ENCODE measurements around the gene HHAT.
"Not testable (repeated sequence)": the region's sequence is repeated elsewhere in the genome, so short reads cannot be mapped to it uniquely, and the experiment has no call there.

Gene HHAT

DNA sequence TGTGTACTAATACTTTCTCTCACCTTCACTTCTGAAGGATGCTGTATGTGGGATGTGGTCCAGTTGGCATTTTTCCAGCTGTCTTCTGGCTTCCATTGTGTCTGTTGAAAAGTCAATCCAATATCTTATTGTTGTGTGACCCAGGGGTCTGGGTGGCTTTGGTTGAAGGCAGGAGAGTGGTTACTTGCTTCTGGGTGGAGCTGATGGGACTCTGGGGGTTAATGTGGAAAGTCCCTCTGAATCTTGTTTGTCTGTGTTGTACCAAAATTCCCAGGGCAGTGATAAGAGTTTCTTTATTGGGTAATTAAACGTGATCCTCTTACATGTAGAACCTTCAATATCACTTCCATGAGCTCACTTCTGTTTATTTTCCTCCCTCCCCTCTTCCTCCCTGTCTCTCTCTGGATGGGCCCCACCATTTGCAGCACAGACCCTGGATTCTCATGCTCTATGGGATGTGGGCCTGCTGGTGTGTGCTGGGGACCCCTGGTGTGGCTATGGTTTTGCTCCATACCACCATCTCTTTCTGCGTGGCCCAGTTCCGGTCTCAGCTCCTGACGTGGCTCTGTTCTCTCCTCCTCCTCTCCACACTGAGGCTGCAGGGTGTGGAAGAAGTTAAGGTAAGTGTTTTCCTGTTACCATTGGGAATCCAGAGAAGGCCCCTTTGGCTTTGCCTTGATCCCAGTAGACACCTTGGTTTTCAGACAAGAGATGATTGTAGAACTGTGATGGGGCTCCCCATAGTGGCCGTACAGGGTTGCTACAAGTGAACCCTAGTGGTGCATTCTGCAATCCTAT is 71.5 kb downstream of the HHAT start:
- Histone ChIP-seq H3K36me3 (replicated peaks; ENCODE audit: insufficient read depth, low read length) (no peaks in the 10 kb centered on the region), H3K9ac (ENCODE audit: low read length) (no peak overlapping the region), H3K4me1 (ENCODE audit: low read length) (no peaks in the 10 kb centered on the region), H3K4me2 (ENCODE audit: low read depth, low read length) (no peak overlapping the region), H3K27me3 (replicated peaks; ENCODE audit: insufficient read depth, low read length) (no peaks in the 10 kb centered on the region), H2AFZ (ENCODE audit: low read length) (no peak overlapping the region), H4K20me1 (ENCODE audit: insufficient read depth, low read length) (no peaks in the 10 kb centered on the region), H3K27ac (ENCODE audit: low read length) (no peak overlapping the region), H3F3A (ENCODE audit: insufficient read depth, low read length) (no peaks in the 10 kb centered on the region), H3K79me2 (ENCODE audit: low read length) (no peaks in the 10 kb centered on the region), H3K9me3 (replicated peaks; ENCODE audit: insufficient read depth, low read length) (no peaks in the 10 kb centered on the region), H3K4me3 (ENCODE audit: low read length) (no peak overlapping the region), H3K9me2 (replicated peaks; ENCODE audit: insufficient read depth, low read length) (no peaks in the 10 kb centered on the region)
- DNase-seq, result peak; percentile 72
- TF ChIP-seq EZH2phosphoT487 (IDR thresholded peaks at IDR 0.05; ENCODE audit: low read length), result no peak
- TF ChIP-seq CTCF (IDR thresholded peaks at IDR 0.05; ENCODE audit: low read length), result peak; percentile 97

DNA sequence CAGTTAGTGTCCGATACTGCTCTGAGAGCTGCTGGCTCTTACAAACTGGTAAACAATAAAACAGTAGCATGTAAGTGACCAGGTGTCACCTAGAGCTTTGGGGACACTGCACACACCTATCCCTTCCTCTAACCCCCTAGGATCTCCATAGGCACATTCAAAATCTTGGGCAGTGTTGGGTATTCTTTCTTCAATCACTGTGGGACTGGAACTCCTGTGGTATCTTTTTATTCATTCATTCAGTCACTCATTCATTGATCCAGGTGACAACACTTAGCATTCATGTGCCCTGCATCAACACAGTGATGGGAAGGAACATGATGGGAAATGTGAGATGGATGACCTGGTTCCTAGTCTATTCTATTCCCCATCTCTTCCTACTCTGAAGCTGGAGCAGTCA is 73.9 kb downstream of the HHAT start:
- no peak for TF ChIP-seq CTCF (IDR thresholded peaks at IDR 0.05; ENCODE audit: low read length)
- TF ChIP-seq EZH2phosphoT487 (IDR thresholded peaks at IDR 0.05; ENCODE audit: low read length), result no peak
- no peak for TF ChIP-seq EZH2 (optimal IDR thresholded peaks at IDR 0.05; ENCODE audit: low read depth, low read length)
- no peaks in the 10 kb centered on the region for H3K9me3 ChIP-seq (replicated peaks; ENCODE audit: insufficient read depth, low read length)

GRCh38 chr1:210405316-210405715 is 76.6 kb downstream of the HHAT start:
- Histone ChIP-seq H3K9me2 (replicated peaks; ENCODE audit: insufficient read depth, low read length) (no peaks in the 10 kb centered on the region), H3K27me3 (replicated peaks; ENCODE audit: insufficient read depth, low read length) (no peaks in the 10 kb centered on the region), H3K79me2 (ENCODE audit: low read length) (no peaks in the 10 kb centered on the region), H3K9me3 (replicated peaks; ENCODE audit: insufficient read depth, low read length) (no peaks in the 10 kb centered on the region), H3K9ac (ENCODE audit: low read length) (no peak overlapping the region), H3K27ac (ENCODE audit: low read length) (no peak overlapping the region), H3F3A (ENCODE audit: insufficient read depth, low read length) (no peaks in the 10 kb centered on the region), H3K4me1 (ENCODE audit: low read length) (no peaks in the 10 kb centered on the region), H3K36me3 (replicated peaks; ENCODE audit: insufficient read depth, low read length) (no peaks in the 10 kb centered on the region), H2AFZ (ENCODE audit: low read length) (no peak overlapping the region), H4K20me1 (ENCODE audit: insufficient read depth, low read length) (no peaks in the 10 kb centered on the region), H3K4me3 (ENCODE audit: low read length) (no peak overlapping the region), H3K4me2 (ENCODE audit: low read depth, low read length) (no peak overlapping the region)
- TF ChIP-seq EZH2phosphoT487 (IDR thresholded peaks at IDR 0.05; ENCODE audit: low read length), result no peak
- TF ChIP-seq CTCF (IDR thresholded peaks at IDR 0.05; ENCODE audit: low read length), result no peak
- TF ChIP-seq EZH2 (optimal IDR thresholded peaks at IDR 0.05; ENCODE audit: low read depth, low read length), result no peak
- no peak for DNase-seq

More for the DNA sequence above, 73.9 kb downstream of the HHAT start:
- Histone ChIP-seq H3K4me2 (ENCODE audit: low read depth, low read length) (no peak overlapping the region), H3K4me1 (ENCODE audit: low read length) (no peaks in the 10 kb centered on the region), H2AFZ (ENCODE audit: low read length) (no peak overlapping the region), H3K4me3 (ENCODE audit: low read length) (no peak overlapping the region), H3K27me3 (replicated peaks; ENCODE audit: insufficient read depth, low read length) (no peaks in the 10 kb centered on the region), H3K27ac (ENCODE audit: low read length) (no peak overlapping the region), H4K20me1 (ENCODE audit: insufficient read depth, low read length) (no peaks in the 10 kb centered on the region), H3K36me3 (replicated peaks; ENCODE audit: insufficient read depth, low read length) (no peaks in the 10 kb centered on the region), H3K79me2 (ENCODE audit: low read length) (no peaks in the 10 kb centered on the region), H3K9ac (ENCODE audit: low read length) (no peak overlapping the region), H3F3A (ENCODE audit: insufficient read depth, low read length) (no peaks in the 10 kb centered on the region), H3K9me2 (replicated peaks; ENCODE audit: insufficient read depth, low read length) (no peaks in the 10 kb centered on the region)
- no peak for DNase-seq

GRCh38 chr1:210406341-210406740 is 77.6 kb downstream of the HHAT start:
- not testable (repeated sequence) for H3K9me2 ChIP-seq (replicated peaks; ENCODE audit: insufficient read depth, low read length); H3K9me3 ChIP-seq (replicated peaks; ENCODE audit: insufficient read depth, low read length); H3K4me2 ChIP-seq (ENCODE audit: low read depth, low read length); H3K27me3 ChIP-seq (replicated peaks; ENCODE audit: insufficient read depth, low read length); H3F3A ChIP-seq (ENCODE audit: insufficient read depth, low read length); H3K27ac ChIP-seq (ENCODE audit: low read length); H3K4me1 ChIP-seq (ENCODE audit: low read length); H3K36me3 ChIP-seq (replicated peaks; ENCODE audit: insufficient read depth, low read length); H3K9ac ChIP-seq (ENCODE audit: low read length); H3K4me3 ChIP-seq (ENCODE audit: low read length); H3K79me2 ChIP-seq (ENCODE audit: low read length); H4K20me1 ChIP-seq (ENCODE audit: insufficient read depth, low read length); DNase-seq; H2AFZ ChIP-seq (ENCODE audit: low read length)

Measured in MM.1S (cell line).